IMR-90 (cell line): ENCODE data around the gene DDX60. TPM values are rescaled to one million over a fixed set of nuclear protein-coding genes. Genes with fewer than 3 reads are reported as not detected.

Experiments used
- ATAC-seq: fragments of 200-7000 bp; cut with Tn5 transposase; 2 replicates; pipeline ENCODE4 v1.9.1; 2020; ENCODE audit warnings: low read depth, mild to moderate bottlenecking, moderate library complexity
- BruUV-seq: library from RNA; stranded (reverse); fragments of 400-500 nt; replicated peaks from 2 replicates; lab custom pipeline; 2021; lab: Mats Ljungman, UMichigan
- CTCF ChIA-PET: fragments of 300-600 bp; formaldehyde crosslinking; extraction: SDS; loops from one replicate; lab custom pipeline; 2021; ENCODE audit warnings: antibody characterized with exemption; lab: Yijun Ruan, JAX
- POLR2A ChIA-PET: fragments of 300-600 bp; sonication (Branson Sonifier 250); formaldehyde crosslinking; loops from one replicate; lab custom pipeline; 2022; ENCODE audit warnings: antibody characterized with exemption; ENCODE audit not compliant: unreplicated experiment; lab: Charles Lee
- DNase-seq: peaks from one replicate; pipeline ENCODE4 v3.0.0; 2013
- H2AFZ ChIP-seq: replicated peaks from 2 replicates; pipeline ENCODE3; 2013; ENCODE audit warnings: low read length, mild to moderate bottlenecking; ENCODE audit not compliant: poor library complexity
- H2AK5ac ChIP-seq: 2 replicates; pipeline ENCODE4 v1.6.1; 2013; ENCODE audit warnings: low read depth, low read length, inconsistent platforms
- H2AK9ac ChIP-seq: replicated peaks from 2 replicates; pipeline ENCODE3; 2013; ENCODE audit warnings: mild to moderate bottlenecking, low read depth, low read length, moderate library complexity; ENCODE audit not compliant: poor library complexity
- H2BK120ac ChIP-seq: 2 replicates; pipeline ENCODE4 v1.6.1; 2013; ENCODE audit warnings: low read depth, low read length, inconsistent platforms
- H2BK15ac ChIP-seq: 3 replicates; pipeline ENCODE4 v1.6.1; 2013; ENCODE audit warnings: low read depth, low read length, inconsistent platforms
- H2BK20ac ChIP-seq: 2 replicates; pipeline ENCODE4 v1.6.1; 2013; ENCODE audit warnings: low read depth, mild to moderate bottlenecking, inconsistent platforms, low read length, moderate library complexity
- H2BK5ac ChIP-seq: 2 replicates; pipeline ENCODE4 v1.6.1; 2013; ENCODE audit warnings: mild to moderate bottlenecking, low read depth, low read length, inconsistent platforms; ENCODE audit not compliant: poor library complexity, severe bottlenecking
- H3K14ac ChIP-seq: replicated peaks from 2 replicates; pipeline ENCODE4 v1.6.1; 2013; ENCODE audit warnings: low read depth, low read length, inconsistent platforms
- H3K18ac ChIP-seq: 2 replicates; pipeline ENCODE4 v1.6.1; 2013; ENCODE audit warnings: low read depth, low read length, control low read depth
- H3K23ac ChIP-seq: 2 replicates; pipeline ENCODE4 v1.6.1; 2013; ENCODE audit warnings: low read depth, low read length, inconsistent platforms
- H3K27ac ChIP-seq: 2 replicates; pipeline ENCODE4 v1.5.1; 2013; ENCODE audit warnings: mild to moderate bottlenecking, control low read depth, low read length; ENCODE audit not compliant: insufficient read depth
- H3K27me3 ChIP-seq: 2 replicates; pipeline ENCODE4 v1.6.1; 2013; ENCODE audit warnings: low read length; ENCODE audit not compliant: control insufficient read depth, insufficient read depth
- H3K36me3 ChIP-seq: 2 replicates; pipeline ENCODE4 v1.6.1; 2013; ENCODE audit warnings: low read length, mixed read lengths; ENCODE audit not compliant: control insufficient read depth, insufficient read depth
- H3K4ac ChIP-seq: 2 replicates; pipeline ENCODE4 v1.6.1; 2013; ENCODE audit warnings: low read depth, low read length, inconsistent platforms
- H3K4me1 ChIP-seq: 2 replicates; pipeline ENCODE4 v1.6.1; 2013; ENCODE audit warnings: low read length, mixed read lengths; ENCODE audit not compliant: control insufficient read depth, insufficient read depth
- H3K4me2 ChIP-seq: 2 replicates; pipeline ENCODE4 v1.6.1; 2013; ENCODE audit warnings: low read depth, mild to moderate bottlenecking, control low read depth, low read length, moderate library complexity
- H3K4me3 ChIP-seq: 2 replicates; pipeline ENCODE4 v1.5.1; 2013; ENCODE audit warnings: low read depth, mild to moderate bottlenecking, control low read depth, low read length, moderate library complexity; ENCODE audit not compliant: insufficient read depth
- H3K56ac ChIP-seq: 2 replicates; pipeline ENCODE4 v1.6.1; 2013; ENCODE audit warnings: low read length, inconsistent platforms; ENCODE audit not compliant: insufficient read depth; ENCODE audit errors: extremely low read depth
- H3K79me1 ChIP-seq, 2 experiments: 2 replicates each; pipeline ENCODE4 v1.6.1; 2013; ENCODE audit warnings: low read length in 2 of 2, inconsistent platforms in 1 of 2, low read depth in 1 of 2
- H3K9ac ChIP-seq: 2 replicates; pipeline ENCODE4 v1.6.1; 2013; ENCODE audit warnings: low read depth, low read length, control low read depth
- H3K9me1 ChIP-seq: 2 replicates; pipeline ENCODE4 v1.6.1; 2013; ENCODE audit warnings: low read length, inconsistent platforms; ENCODE audit not compliant: insufficient read depth
- H3K9me3 ChIP-seq: 2 replicates; pipeline ENCODE4 v1.6.1; 2013; ENCODE audit warnings: low read length; ENCODE audit not compliant: control insufficient read depth, insufficient read depth
- H4K20me1 ChIP-seq: 2 replicates; pipeline ENCODE4 v1.6.1; 2013; ENCODE audit warnings: low read length, inconsistent platforms; ENCODE audit not compliant: insufficient read depth
- H4K5ac ChIP-seq: 2 replicates; pipeline ENCODE4 v1.6.1; 2013; ENCODE audit warnings: mild to moderate bottlenecking, low read depth, low read length, control low read depth
- H4K8ac ChIP-seq, 2 experiments: 2 replicates each; pipeline ENCODE4 v1.6.1; 2013; ENCODE audit warnings: low read depth in 2 of 2, low read length in 2 of 2, control low read depth in 1 of 2, inconsistent platforms in 1 of 2
- H4K91ac ChIP-seq: 2 replicates; pipeline ENCODE4 v1.6.1; 2013; ENCODE audit warnings: low read depth, low read length, inconsistent platforms; ENCODE audit not compliant: insufficient read depth
- BHLHE40 ChIP-seq: fragments of 150-350 bp; IDR thresholded peaks from 2 replicates; pipeline ENCODE4 v1.6.1; 2016; ENCODE audit warnings: mild to moderate bottlenecking, low read depth, low read length
- FOS ChIP-seq: fragments of 150-350 bp; IDR thresholded peaks from 2 replicates; pipeline ENCODE4 v1.6.1; 2016; ENCODE audit warnings: low read depth, low read length
- MAFK ChIP-seq: IDR thresholded peaks from 2 replicates; pipeline ENCODE4 v1.6.1; 2012; ENCODE audit warnings: low read depth, low read length, improper control_type of control experiment
- MXI1 ChIP-seq: IDR thresholded peaks from 2 replicates; pipeline ENCODE4 v1.6.1; 2012; ENCODE audit warnings: low read depth, mild to moderate bottlenecking, low read length, moderate library complexity, borderline replicate concordance
- POLR2A ChIP-seq: IDR thresholded peaks from 2 replicates; pipeline ENCODE4 v1.6.1; 2012; ENCODE audit warnings: mild to moderate bottlenecking, low read depth, low read length
- RFX5 ChIP-seq: IDR thresholded peaks from 2 replicates; pipeline ENCODE4 v1.8.0; 2012; ENCODE audit warnings: low read depth, mild to moderate bottlenecking, low read length, moderate library complexity
- WGBS, 2 experiments: methylation state at CpG; one replicate each; pipeline versions ENCODE4 v1.1.5 to v1.1.7; 2013; ENCODE audit warnings: missing lambda C conversion rate in 2 of 2; ENCODE audit not compliant: insufficient read length in 1 of 2; ENCODE audit errors: extremely low coverage in 2 of 2; 5-methylcytosine and 5-hydroxymethylcytosine counted together
- dilution Hi-C: fragments of 300-500 bp; cut with HindIII; formaldehyde crosslinking; loops from one replicate; pipeline ENCODE4 v1.14.3; 2018; ENCODE audit warnings: low sequenced_read_pairs; ENCODE audit not compliant: unreplicated experiment
- in situ Hi-C: fragments of 300-500 bp; cut with MboI; formaldehyde crosslinking; loops from 3 replicates; pipeline ENCODE4 v1.14.3; 2019; ENCODE audit warnings: low sequenced_read_pairs, inconsistent platforms, mixed read lengths
- intact Hi-C: fragments of 100-400 bp; cut with micrococcal nuclease; formaldehyde crosslinking; loops from 2 replicates; pipeline ENCODE4 v1.10.0; 2022
- polyA plus RNA-seq, 3 experiments: library from polyadenylated mRNA; depleted of rRNA; stranded (reverse); fragments of >200 nt; gene quantifications; 2 replicates each; pipeline ENCODE4 v1.2.3, GENCODE V29; 2012; ENCODE audit warnings: low replicate concordance in 1 of 3
- total RNA-seq: library from RNA; depleted of rRNA; stranded (reverse); fragments of >200 nt; gene quantifications from 2 replicates; pipeline ENCODE4 v1.2.3, GENCODE V29; 2012
- TF ChIP-seq, protein P1 (sequence below): fragments of 150-350 bp; IDR thresholded peaks from 2 replicates; pipeline ENCODE4 v1.6.1; 2017; ENCODE audit warnings: mild to moderate bottlenecking, antibody characterized with exemption, low read length, low read depth
- TF ChIP-seq, protein P2 (sequence below): fragments of 150-350 bp; IDR thresholded peaks from 2 replicates; pipeline ENCODE4 v1.6.1; 2016; ENCODE audit warnings: low read depth, mild to moderate bottlenecking, low read length, moderate library complexity, borderline replicate concordance

The DDX60 gene
- total and polyA plus RNA-seq, 2 of the 4 experiments (the other 2 are of a cell fraction) = 3.1 to 6.6 TPM

DNA sequence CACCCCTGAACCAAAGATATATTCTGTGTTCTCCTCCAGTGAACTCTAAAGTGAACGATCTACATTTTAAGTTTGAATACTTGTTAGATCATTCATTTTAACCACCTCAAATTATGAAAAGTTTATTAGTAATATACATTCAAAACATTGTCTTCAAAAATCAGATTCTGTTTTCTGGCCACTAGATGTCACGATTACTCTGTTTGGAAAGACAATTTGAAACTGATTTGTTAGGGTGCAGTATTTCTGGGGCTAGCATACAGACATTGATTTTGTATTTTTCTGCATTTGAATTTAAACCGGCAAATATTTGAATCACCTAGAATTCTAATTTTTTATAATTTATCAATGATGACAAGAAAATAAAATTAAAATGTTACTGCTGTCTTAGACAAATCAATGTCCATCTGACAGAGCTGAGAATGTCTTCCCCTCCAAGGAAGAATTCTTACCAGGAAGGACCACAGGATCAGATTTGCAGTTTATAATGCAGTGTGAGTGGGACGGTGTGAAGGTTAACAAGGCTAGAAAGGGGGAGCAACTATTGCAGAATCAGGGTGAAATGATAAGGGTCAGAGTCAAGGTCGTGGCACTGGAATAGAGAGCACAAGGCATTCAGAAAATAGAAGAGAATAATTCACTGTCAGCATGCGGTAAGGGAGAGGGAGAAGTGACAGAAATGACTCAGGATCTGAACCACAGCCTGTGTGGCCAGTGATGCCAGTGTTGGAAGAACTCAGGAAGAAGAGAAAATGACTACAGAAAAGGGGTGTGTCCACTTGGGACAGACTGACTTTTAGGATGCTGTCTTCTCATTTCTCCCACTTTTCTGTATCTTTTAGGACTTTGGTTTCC is 134.6 kb downstream of the DDX60 start (continued):
- TF ChIP-seq, protein P1, sequence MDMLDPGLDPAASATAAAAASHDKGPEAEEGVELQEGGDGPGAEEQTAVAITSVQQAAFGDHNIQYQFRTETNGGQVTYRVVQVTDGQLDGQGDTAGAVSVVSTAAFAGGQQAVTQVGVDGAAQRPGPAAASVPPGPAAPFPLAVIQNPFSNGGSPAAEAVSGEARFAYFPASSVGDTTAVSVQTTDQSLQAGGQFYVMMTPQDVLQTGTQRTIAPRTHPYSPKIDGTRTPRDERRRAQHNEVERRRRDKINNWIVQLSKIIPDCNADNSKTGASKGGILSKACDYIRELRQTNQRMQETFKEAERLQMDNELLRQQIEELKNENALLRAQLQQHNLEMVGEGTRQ = no peak
- TF ChIP-seq POLR2A = no peak

DNA sequence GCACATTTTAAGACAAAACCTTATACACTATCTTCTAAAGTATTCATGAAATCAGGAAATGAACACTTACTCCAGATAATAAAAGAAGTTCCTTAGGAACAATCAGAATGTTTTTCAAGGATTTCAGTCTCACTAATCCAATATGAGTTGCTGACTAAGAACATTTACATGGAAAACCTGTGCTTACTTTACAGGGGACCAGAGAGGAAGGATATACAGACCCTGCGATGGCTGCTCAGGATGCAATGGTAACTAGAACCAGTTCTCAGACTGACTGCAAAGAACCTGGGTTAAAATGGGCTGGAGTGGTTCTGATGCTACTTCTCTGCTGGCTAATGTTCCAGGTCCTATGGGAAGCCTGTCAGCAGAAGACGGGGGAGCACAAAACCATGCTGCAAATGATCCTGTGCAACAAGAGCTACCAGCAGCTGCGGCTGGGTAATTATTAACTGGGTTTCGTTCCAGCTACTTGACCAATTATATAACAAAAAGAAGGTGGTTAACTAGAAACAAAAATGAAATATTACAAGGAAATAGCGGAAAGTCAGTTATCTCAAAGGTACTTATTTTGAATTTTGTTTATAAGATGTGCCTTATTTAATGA is 140.9 kb downstream of the DDX60 start:
- no peak overlapping the region for H4K91ac ChIP-seq
- H3K36me3 ChIP-seq = no peaks in the 10 kb centered on the region

More for the DNA sequence above, 140.9 kb downstream of the DDX60 start:
- H3K56ac ChIP-seq = no peak overlapping the region
- H3K9ac ChIP-seq = no peak overlapping the region
- H3K4me1 ChIP-seq = no peaks in the 10 kb centered on the region
- DNase-seq (no peak), ATAC-seq (no peak)
- ChIA-PET CTCF (no interaction called here), POLR2A (interaction anchor here (0.6 kb wide), 1 partner anchor 1482 kb away, joined by 4 read pairs; no protein-coding TSS in a partner anchor)
- H2BK5ac ChIP-seq = no peak overlapping the region
- H3K27ac ChIP-seq = no peak overlapping the region
- H3K4ac ChIP-seq = no peak overlapping the region
- H3K9me3 ChIP-seq = no peaks in the 10 kb centered on the region
- no peak overlapping the region for H2BK20ac ChIP-seq
- H4K20me1 ChIP-seq = no peaks in the 10 kb centered on the region
- peak overlapping the region; percentile 29 for H2AFZ ChIP-seq
- no peak overlapping the region for H3K18ac ChIP-seq
- no peak overlapping the region for H4K5ac ChIP-seq
- in situ Hi-C loops = loop anchor here (25.0 kb wide), 3 partner anchors 335 to 1310 kb away; no protein-coding TSS in a partner anchor
- dilution Hi-C loops = no loop called here
- no peak overlapping the region for H3K4me3 ChIP-seq
- no peak overlapping the region for H2BK15ac ChIP-seq
- no peak overlapping the region for H3K4me2 ChIP-seq
- no peak overlapping the region for H4K8ac ChIP-seq
- no peak overlapping the region for H2AK9ac ChIP-seq
- no TSS peak for BruUV-seq
- H2AK5ac ChIP-seq = no peak overlapping the region
- 83% methylated on average over 1 of the region's 5 CpGs; no CpG with 5 or more reads in 1 of the 2 experiments for WGBS, 2 experiments
- H3K23ac ChIP-seq = no peak overlapping the region
- H3K14ac ChIP-seq = no peak overlapping the region
- no peaks in the 10 kb centered on the region for H3K9me1 ChIP-seq
- TF ChIP-seq FOS (no peak), MXI1 (no peak), MAFK (no peak), RFX5 (no peak), BHLHE40 (no peak)
- TF ChIP-seq, protein P1 = no peak
- TF ChIP-seq, protein P2, sequence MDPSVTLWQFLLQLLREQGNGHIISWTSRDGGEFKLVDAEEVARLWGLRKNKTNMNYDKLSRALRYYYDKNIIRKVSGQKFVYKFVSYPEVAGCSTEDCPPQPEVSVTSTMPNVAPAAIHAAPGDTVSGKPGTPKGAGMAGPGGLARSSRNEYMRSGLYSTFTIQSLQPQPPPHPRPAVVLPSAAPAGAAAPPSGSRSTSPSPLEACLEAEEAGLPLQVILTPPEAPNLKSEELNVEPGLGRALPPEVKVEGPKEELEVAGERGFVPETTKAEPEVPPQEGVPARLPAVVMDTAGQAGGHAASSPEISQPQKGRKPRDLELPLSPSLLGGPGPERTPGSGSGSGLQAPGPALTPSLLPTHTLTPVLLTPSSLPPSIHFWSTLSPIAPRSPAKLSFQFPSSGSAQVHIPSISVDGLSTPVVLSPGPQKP = no peak
- peaks cover 2% of the 10 kb centered on the region; the same call in 1 of the 2 replicates for H3K27me3 ChIP-seq
- intact Hi-C loops = no loop called here
- no peak overlapping the region for H2BK120ac ChIP-seq
- no peaks in the 10 kb centered on the region for H3K79me1 ChIP-seq
